PC-9 (cell line): Measurements from ENCODE around the gene TMEFF2. TPM values are rescaled to one million over a fixed set of nuclear protein-coding genes. Genes with fewer than 3 reads are reported as not detected.

ENCODE experiments used
- BruUV-seq: library from RNA; stranded (reverse); fragments of 400-500 nt; replicated peaks from 2 replicates; lab custom pipeline; 2021; lab: Mats Ljungman, UMichigan
- CTCF ChIA-PET: fragments of 300-600 bp; sonication (Branson Sonifier 250); formaldehyde crosslinking; loops from one replicate; lab custom pipeline; 2022; ENCODE audit warnings: antibody characterized with exemption; lab: Charles Lee
- POLR2A ChIA-PET: fragments of 300-600 bp; sonication (Branson Sonifier 250); formaldehyde crosslinking; loops from one replicate; lab custom pipeline; 2022; ENCODE audit warnings: antibody characterized with exemption; ENCODE audit not compliant: unreplicated experiment; lab: Charles Lee
- DNase-seq, 2 experiments: peaks; one replicate each; pipeline versions ENCODE4 v3.0.0 to v3.0.0-alpha.2; 2015 to 2022; ENCODE audit warnings: mixed read lengths in 1 of 2
- H2AFZ ChIP-seq: fragments of 200-600 bp; sonication (generic); 2 replicates; pipeline ENCODE4 v1.8.1; 2017; ENCODE audit warnings: antibody characterized with exemption
- H3F3A ChIP-seq: fragments of 200-600 bp; sonication (generic); 2 replicates; pipeline ENCODE4 v1.8.1; 2017; ENCODE audit warnings: antibody characterized with exemption, mild to moderate bottlenecking, low read depth; ENCODE audit not compliant: insufficient read depth
- H3K27ac ChIP-seq: fragments of 200-600 bp; sonication (generic); 2 replicates; pipeline ENCODE4 v1.6.1; 2016; ENCODE audit warnings: mixed run types
- H3K27me3 ChIP-seq: fragments of 200-600 bp; sonication (generic); 2 replicates; pipeline ENCODE4 v1.6.1; 2016; ENCODE audit warnings: low read depth, mixed run types; ENCODE audit not compliant: insufficient read depth
- H3K36me3 ChIP-seq: fragments of 200-600 bp; sonication (generic); 2 replicates; pipeline ENCODE4 v1.6.1; 2016; ENCODE audit warnings: low read depth, mixed run types
- H3K4me1 ChIP-seq: fragments of 200-600 bp; sonication (generic); replicated peaks from 2 replicates; pipeline ENCODE4 v1.6.1; 2016; ENCODE audit warnings: mixed run types; ENCODE audit not compliant: insufficient read depth
- H3K4me2 ChIP-seq: fragments of 200-600 bp; sonication (generic); 2 replicates; pipeline ENCODE4 v1.6.1; 2017; ENCODE audit warnings: mixed run types
- H3K4me3 ChIP-seq: fragments of 200-600 bp; sonication (generic); 2 replicates; pipeline ENCODE4 v1.6.1; 2016; ENCODE audit warnings: mixed run types
- H3K79me2 ChIP-seq: fragments of 200-600 bp; sonication (generic); 2 replicates; pipeline ENCODE4 v1.6.1; 2017; ENCODE audit warnings: low read depth, mixed run types
- H3K9me2 ChIP-seq: fragments of 200-600 bp; sonication (generic); 2 replicates; pipeline ENCODE4 v1.8.1; 2017; ENCODE audit warnings: mild to moderate bottlenecking; ENCODE audit not compliant: insufficient read depth
- H3K9me3 ChIP-seq: fragments of 200-600 bp; sonication (generic); 2 replicates; pipeline ENCODE4 v1.8.1; 2016; ENCODE audit warnings: low read depth; ENCODE audit not compliant: insufficient read depth
- H4K20me1 ChIP-seq: fragments of 200-600 bp; sonication (generic); 2 replicates; pipeline ENCODE4 v1.8.1; 2017; ENCODE audit not compliant: insufficient read depth
- CTCF ChIP-seq: fragments of 200-600 bp; sonication (generic); conservative IDR thresholded peaks from 2 replicates; pipeline ENCODE4 v1.6.1; 2017; ENCODE audit warnings: mixed run types, antibody characterized with exemption, mild to moderate bottlenecking, moderate library complexity
- EZH2 ChIP-seq: fragments of 200-600 bp; sonication (generic); IDR thresholded peaks from 2 replicates; pipeline ENCODE4 v1.8.0; 2017; ENCODE audit warnings: antibody characterized with exemption, low read depth
- intact Hi-C: fragments of 100-400 bp; cut with micrococcal nuclease; formaldehyde crosslinking; loops from one replicate; pipeline ENCODE4 v1.10.0; 2022; ENCODE audit not compliant: unreplicated experiment
- total RNA-seq: library from RNA; stranded (reverse); gene quantifications from 2 replicates; pipeline ENCODE4 v1.2.3, GENCODE V29; 2021

TMEFF2 gene
- total RNA-seq, 1 experiment from 2014 or later: not detected

- no peak overlapping the region for H3K4me3 ChIP-seq
- no peak for TF ChIP-seq CTCF
- TF ChIP-seq EZH2: no peak
- H3K4me2 ChIP-seq: no peak overlapping the region
- H3K4me1 ChIP-seq: no peaks in the 10 kb centered on the region
- H3K9me3 ChIP-seq: no peaks in the 10 kb centered on the region
- POLR2A ChIA-PET: no interaction called here
- H3K27me3 ChIP-seq: no peaks in the 10 kb centered on the region
- H3K27ac ChIP-seq: no peak overlapping the region
- H3K36me3 ChIP-seq: no peaks in the 10 kb centered on the region
- no peaks in the 10 kb centered on the region for H4K20me1 ChIP-seq
- intact Hi-C loops: no loop called here
- no peak for DNase-seq
- no peaks in the 10 kb centered on the region for H3F3A ChIP-seq
- CTCF ChIA-PET: no interaction called here
- BruUV-seq: no TSS peak
- H2AFZ ChIP-seq: no peak overlapping the region
- no peaks in the 10 kb centered on the region for H3K79me2 ChIP-seq
- H3K9me2 ChIP-seq: no peaks in the 10 kb centered on the region
Observed at GRCh38 chr2:192128655-192129054, 66.1 kb downstream of the TMEFF2 start.

DNA sequence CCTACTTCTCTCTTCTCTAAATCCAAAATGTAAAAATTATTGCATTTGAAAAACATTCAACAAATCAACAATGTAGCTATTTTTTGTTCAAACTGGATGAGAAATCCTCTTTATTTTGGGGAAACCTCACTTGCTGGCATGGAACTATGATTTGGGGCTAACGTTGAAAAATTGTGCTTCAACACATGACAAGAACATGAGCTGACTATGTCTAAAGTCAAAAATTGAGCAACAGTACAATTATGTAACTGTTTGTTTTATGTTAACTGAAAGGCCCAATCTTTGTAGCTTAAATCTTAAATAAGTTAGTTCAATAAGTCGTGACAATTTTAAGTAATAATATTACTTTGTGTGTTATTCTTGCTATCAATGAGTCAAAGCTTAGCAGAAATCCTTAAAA lies 67.3 kb downstream of the TMEFF2 start:
- ChIA-PET CTCF (no interaction called here), POLR2A (no interaction called here)
- Histone ChIP-seq H2AFZ (no peak overlapping the region), H3K9me2 (no peaks in the 10 kb centered on the region), H3K9me3 (no peaks in the 10 kb centered on the region), H3K36me3 (no peaks in the 10 kb centered on the region), H3F3A (no peaks in the 10 kb centered on the region), H3K4me3 (no peak overlapping the region), H3K27ac (no peak overlapping the region), H3K79me2 (no peaks in the 10 kb centered on the region), H3K4me2 (no peak overlapping the region), H3K4me1 (no peaks in the 10 kb centered on the region), H3K27me3 (no peaks in the 10 kb centered on the region), H4K20me1 (no peaks in the 10 kb centered on the region)
- BruUV-seq: no TSS peak
- DNase-seq: no peak
- no peak for TF ChIP-seq CTCF
- intact Hi-C loops: no loop called here

DNA sequence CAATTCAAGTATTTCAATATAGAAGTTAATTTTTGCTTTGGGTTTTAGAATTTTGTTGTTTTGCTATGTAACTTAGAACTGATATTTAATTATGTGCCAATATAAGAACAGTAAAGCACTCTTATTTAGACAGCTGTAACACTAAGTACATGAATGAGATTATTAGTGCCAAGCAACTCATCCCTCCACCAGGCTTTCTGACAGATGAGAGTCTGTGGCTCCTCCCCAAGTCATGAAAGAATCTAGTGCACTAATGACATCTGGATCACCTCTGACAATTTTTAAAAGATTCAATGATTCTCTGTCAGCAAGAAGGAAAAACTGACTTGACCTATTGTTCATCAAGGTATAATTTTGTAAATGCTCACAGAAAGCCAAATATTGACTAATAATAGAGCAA lies 67.8 kb downstream of the TMEFF2 start:
- no TSS peak for BruUV-seq
- no peak overlapping the region for H3K4me2 ChIP-seq
- H3K27ac ChIP-seq: no peak overlapping the region
- no peak overlapping the region for H3K4me3 ChIP-seq
- H4K20me1 ChIP-seq: no peaks in the 10 kb centered on the region
- no peak for DNase-seq
- H3K9me2 ChIP-seq: no peaks in the 10 kb centered on the region
- H3K36me3 ChIP-seq: no peaks in the 10 kb centered on the region
- POLR2A ChIA-PET: no interaction called here
- H3K27me3 ChIP-seq: no peaks in the 10 kb centered on the region
- H3K4me1 ChIP-seq: no peaks in the 10 kb centered on the region
- intact Hi-C loops: no loop called here
- no peaks in the 10 kb centered on the region for H3F3A ChIP-seq
- CTCF ChIA-PET: no interaction called here
- H3K9me3 ChIP-seq: no peaks in the 10 kb centered on the region
- no peak overlapping the region for H2AFZ ChIP-seq
- TF ChIP-seq CTCF (no peak), EZH2 (no peak)
- H3K79me2 ChIP-seq: no peaks in the 10 kb centered on the region
